ENCODE data around the gene VGLL3.

VGLL3 gene

GRCh38 chr3:86960550-86960949, 30.4 kb downstream of the VGLL3 start:
- Histone ChIP-seq H3K4me3 (ENCODE audit: low read length, poor library complexity, severe bottlenecking) (no peak overlapping the region), H3K9me2 (replicated peaks; ENCODE audit: low read depth, low read length) (no peaks in the 10 kb centered on the region), H4K20me1 (ENCODE audit: insufficient read depth, low read length, poor library complexity, severe bottlenecking) (no peaks in the 10 kb centered on the region), H3K4me1 (ENCODE audit: insufficient read depth, low read length, poor library complexity, severe bottlenecking) (no peaks in the 10 kb centered on the region), H3K79me2 (ENCODE audit: insufficient read depth, low read length) (no peaks in the 10 kb centered on the region), H3F3A (ENCODE audit: low read depth) (no peaks in the 10 kb centered on the region), H3K36me3 (ENCODE audit: insufficient read depth, low read length) (no peaks in the 10 kb centered on the region), H3K9me3 (ENCODE audit: insufficient read depth, low read depth, low read length) (no peaks in the 10 kb centered on the region), H3K27me3 (ENCODE audit: insufficient read depth, low read length, poor library complexity, severe bottlenecking) (no peaks in the 10 kb centered on the region), H2AFZ (ENCODE audit: low read length) (peak overlapping the region; percentile 28; the same call in 1 of the 2 replicates), H3K4me2 (ENCODE audit: low read depth, low read length, poor library complexity, severe bottlenecking) (no peak overlapping the region), H3K9ac (ENCODE audit: low read depth, low read length, poor library complexity, severe bottlenecking) (no peak overlapping the region)
- TF ChIP-seq CTCF (conservative IDR thresholded peaks at IDR 0.05; ENCODE audit: low read length) (no peak), EZH2phosphoT487 (IDR thresholded peaks at IDR 0.05; ENCODE audit: borderline replicate concordance) (no peak)

- no peak overlapping the region for H3K9ac ChIP-seq (ENCODE audit: low read depth, low read length, poor library complexity, severe bottlenecking)
- H2AFZ ChIP-seq (ENCODE audit: low read length): no peak overlapping the region
- no peaks in the 10 kb centered on the region for H3K9me3 ChIP-seq (ENCODE audit: insufficient read depth, low read depth, low read length)
- no peaks in the 10 kb centered on the region for H3K79me2 ChIP-seq (ENCODE audit: insufficient read depth, low read length)
- H4K20me1 ChIP-seq (ENCODE audit: insufficient read depth, low read length, poor library complexity, severe bottlenecking): no peaks in the 10 kb centered on the region
- H3K4me1 ChIP-seq (ENCODE audit: insufficient read depth, low read length, poor library complexity, severe bottlenecking): no peaks in the 10 kb centered on the region
- no peak overlapping the region for H3K4me3 ChIP-seq (ENCODE audit: low read length, poor library complexity, severe bottlenecking)
- H3K36me3 ChIP-seq (ENCODE audit: insufficient read depth, low read length): no peaks in the 10 kb centered on the region
- no peaks in the 10 kb centered on the region for H3F3A ChIP-seq (ENCODE audit: low read depth)
- H3K27me3 ChIP-seq (ENCODE audit: insufficient read depth, low read length, poor library complexity, severe bottlenecking): no peaks in the 10 kb centered on the region
- TF ChIP-seq CTCF (conservative IDR thresholded peaks at IDR 0.05; ENCODE audit: low read length) (no peak), EZH2phosphoT487 (IDR thresholded peaks at IDR 0.05; ENCODE audit: borderline replicate concordance) (no peak)
- H3K9me2 ChIP-seq (replicated peaks; ENCODE audit: low read depth, low read length): no peaks in the 10 kb centered on the region
- no peak overlapping the region for H3K4me2 ChIP-seq (ENCODE audit: low read depth, low read length, poor library complexity, severe bottlenecking)
Measured at GRCh38 chr3:86958534-86958933, 32.4 kb downstream of the VGLL3 start.

- H2AFZ ChIP-seq (ENCODE audit: low read length): no peak overlapping the region
- H3K9me3 ChIP-seq (ENCODE audit: insufficient read depth, low read depth, low read length): no peaks in the 10 kb centered on the region
- H3K9ac ChIP-seq (ENCODE audit: low read depth, low read length, poor library complexity, severe bottlenecking): no peak overlapping the region
- H3K9me2 ChIP-seq (replicated peaks; ENCODE audit: low read depth, low read length): no peaks in the 10 kb centered on the region
- no peaks in the 10 kb centered on the region for H3K27me3 ChIP-seq (ENCODE audit: insufficient read depth, low read length, poor library complexity, severe bottlenecking)
- no peak overlapping the region for H3K4me3 ChIP-seq (ENCODE audit: low read length, poor library complexity, severe bottlenecking)
- no peaks in the 10 kb centered on the region for H3F3A ChIP-seq (ENCODE audit: low read depth)
- no peaks in the 10 kb centered on the region for H3K36me3 ChIP-seq (ENCODE audit: insufficient read depth, low read length)
- H3K4me2 ChIP-seq (ENCODE audit: low read depth, low read length, poor library complexity, severe bottlenecking): no peak overlapping the region
- no peaks in the 10 kb centered on the region for H4K20me1 ChIP-seq (ENCODE audit: insufficient read depth, low read length, poor library complexity, severe bottlenecking)
- TF ChIP-seq EZH2phosphoT487 (IDR thresholded peaks at IDR 0.05; ENCODE audit: borderline replicate concordance) (no peak), CTCF (conservative IDR thresholded peaks at IDR 0.05; ENCODE audit: low read length) (no peak)
- no peaks in the 10 kb centered on the region for H3K79me2 ChIP-seq (ENCODE audit: insufficient read depth, low read length)
- H3K4me1 ChIP-seq (ENCODE audit: insufficient read depth, low read length, poor library complexity, severe bottlenecking): no peaks in the 10 kb centered on the region
Measured at GRCh38 chr3:86954747-86955146, 36.2 kb downstream of the VGLL3 start.

Measured in Loucy (cell line).